Measurements from ENCODE around the gene LDAH. TPM values are rescaled to one million over a fixed set of nuclear protein-coding genes. Genes with fewer than 3 reads are reported as not detected.

LDAH gene
- total and polyA plus RNA-seq, 2 experiments from 2014 or later, result 12.1 to 37.5 TPM

DNA sequence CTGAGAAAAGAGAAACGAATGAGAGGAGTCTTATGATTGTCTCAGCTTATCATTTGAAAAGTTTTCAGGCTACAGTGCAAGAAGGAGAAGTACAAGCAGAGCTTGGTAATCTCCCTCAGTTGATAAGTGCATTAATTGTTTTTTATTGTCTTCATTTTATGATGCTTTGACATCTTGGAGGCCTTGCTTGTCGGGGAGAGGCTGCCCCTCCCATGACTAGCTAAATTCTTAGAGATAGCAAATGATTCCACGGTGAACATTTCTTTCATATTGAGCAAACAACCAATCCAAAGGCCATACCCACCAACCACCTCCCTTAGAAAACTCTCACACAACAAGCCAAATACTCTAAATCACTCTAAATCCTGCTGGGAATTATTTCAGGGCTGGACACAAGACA lies 116.1 kb downstream of the LDAH start (continued):
- TF ChIP-seq, protein P1, sequence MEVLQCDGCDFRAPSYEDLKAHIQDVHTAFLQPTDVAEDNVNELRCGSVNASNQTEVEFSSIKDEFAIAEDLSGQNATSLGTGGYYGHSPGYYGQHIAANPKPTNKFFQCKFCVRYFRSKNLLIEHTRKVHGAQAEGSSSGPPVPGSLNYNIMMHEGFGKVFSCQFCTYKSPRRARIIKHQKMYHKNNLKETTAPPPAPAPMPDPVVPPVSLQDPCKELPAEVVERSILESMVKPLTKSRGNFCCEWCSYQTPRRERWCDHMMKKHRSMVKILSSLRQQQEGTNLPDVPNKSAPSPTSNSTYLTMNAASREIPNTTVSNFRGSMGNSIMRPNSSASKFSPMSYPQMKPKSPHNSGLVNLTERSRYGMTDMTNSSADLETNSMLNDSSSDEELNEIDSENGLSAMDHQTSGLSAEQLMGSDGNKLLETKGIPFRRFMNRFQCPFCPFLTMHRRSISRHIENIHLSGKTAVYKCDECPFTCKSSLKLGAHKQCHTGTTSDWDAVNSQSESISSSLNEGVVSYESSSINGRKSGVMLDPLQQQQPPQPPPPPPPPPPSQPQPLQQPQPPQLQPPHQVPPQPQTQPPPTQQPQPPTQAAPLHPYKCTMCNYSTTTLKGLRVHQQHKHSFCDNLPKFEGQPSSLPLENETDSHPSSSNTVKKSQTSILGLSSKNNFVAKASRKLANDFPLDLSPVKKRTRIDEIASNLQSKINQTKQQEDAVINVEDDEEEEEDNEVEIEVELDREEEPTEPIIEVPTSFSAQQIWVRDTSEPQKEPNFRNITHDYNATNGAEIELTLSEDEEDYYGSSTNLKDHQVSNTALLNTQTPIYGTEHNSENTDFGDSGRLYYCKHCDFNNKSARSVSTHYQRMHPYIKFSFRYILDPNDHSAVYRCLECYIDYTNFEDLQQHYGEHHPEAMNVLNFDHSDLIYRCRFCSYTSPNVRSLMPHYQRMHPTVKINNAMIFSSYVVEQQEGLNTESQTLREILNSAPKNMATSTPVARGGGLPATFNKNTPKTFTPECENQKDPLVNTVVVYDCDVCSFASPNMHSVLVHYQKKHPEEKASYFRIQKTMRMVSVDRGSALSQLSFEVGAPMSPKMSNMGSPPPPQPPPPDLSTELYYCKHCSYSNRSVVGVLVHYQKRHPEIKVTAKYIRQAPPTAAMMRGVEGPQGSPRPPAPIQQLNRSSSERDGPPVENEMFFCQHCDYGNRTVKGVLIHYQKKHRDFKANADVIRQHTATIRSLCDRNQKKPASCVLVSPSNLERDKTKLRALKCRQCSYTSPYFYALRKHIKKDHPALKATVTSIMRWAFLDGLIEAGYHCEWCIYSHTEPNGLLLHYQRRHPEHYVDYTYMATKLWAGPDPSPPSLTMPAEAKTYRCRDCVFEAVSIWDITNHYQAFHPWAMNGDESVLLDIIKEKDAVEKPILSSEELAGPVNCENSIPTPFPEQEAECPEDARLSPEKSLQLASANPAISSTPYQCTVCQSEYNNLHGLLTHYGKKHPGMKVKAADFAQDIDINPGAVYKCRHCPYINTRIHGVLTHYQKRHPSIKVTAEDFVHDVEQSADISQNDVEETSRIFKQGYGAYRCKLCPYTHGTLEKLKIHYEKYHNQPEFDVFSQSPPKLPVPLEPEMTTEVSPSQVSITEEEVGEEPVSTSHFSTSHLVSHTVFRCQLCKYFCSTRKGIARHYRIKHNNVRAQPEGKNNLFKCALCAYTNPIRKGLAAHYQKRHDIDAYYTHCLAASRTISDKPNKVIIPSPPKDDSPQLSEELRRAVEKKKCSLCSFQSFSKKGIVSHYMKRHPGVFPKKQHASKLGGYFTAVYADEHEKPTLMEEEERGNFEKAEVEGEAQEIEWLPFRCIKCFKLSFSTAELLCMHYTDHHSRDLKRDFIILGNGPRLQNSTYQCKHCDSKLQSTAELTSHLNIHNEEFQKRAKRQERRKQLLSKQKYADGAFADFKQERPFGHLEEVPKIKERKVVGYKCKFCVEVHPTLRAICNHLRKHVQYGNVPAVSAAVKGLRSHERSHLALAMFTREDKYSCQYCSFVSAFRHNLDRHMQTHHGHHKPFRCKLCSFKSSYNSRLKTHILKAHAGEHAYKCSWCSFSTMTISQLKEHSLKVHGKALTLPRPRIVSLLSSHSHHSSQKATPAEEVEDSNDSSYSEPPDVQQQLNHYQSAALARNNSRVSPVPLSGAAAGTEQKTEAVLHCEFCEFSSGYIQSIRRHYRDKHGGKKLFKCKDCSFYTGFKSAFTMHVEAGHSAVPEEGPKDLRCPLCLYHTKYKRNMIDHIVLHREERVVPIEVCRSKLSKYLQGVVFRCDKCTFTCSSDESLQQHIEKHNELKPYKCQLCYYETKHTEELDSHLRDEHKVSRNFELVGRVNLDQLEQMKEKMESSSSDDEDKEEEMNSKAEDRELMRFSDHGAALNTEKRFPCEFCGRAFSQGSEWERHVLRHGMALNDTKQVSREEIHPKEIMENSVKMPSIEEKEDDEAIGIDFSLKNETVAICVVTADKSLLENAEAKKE (CRISPR knock-in tag; IDR thresholded peaks at IDR 0.05), result no peak
- TF ChIP-seq NANOG (IDR thresholded peaks at IDR 0.05; ENCODE audit: borderline replicate concordance), result no peak
- TF ChIP-seq JUNB (IDR thresholded peaks at IDR 0.05; ENCODE audit: unreplicated experiment), result no peak
- TF ChIP-seq, protein P2, sequence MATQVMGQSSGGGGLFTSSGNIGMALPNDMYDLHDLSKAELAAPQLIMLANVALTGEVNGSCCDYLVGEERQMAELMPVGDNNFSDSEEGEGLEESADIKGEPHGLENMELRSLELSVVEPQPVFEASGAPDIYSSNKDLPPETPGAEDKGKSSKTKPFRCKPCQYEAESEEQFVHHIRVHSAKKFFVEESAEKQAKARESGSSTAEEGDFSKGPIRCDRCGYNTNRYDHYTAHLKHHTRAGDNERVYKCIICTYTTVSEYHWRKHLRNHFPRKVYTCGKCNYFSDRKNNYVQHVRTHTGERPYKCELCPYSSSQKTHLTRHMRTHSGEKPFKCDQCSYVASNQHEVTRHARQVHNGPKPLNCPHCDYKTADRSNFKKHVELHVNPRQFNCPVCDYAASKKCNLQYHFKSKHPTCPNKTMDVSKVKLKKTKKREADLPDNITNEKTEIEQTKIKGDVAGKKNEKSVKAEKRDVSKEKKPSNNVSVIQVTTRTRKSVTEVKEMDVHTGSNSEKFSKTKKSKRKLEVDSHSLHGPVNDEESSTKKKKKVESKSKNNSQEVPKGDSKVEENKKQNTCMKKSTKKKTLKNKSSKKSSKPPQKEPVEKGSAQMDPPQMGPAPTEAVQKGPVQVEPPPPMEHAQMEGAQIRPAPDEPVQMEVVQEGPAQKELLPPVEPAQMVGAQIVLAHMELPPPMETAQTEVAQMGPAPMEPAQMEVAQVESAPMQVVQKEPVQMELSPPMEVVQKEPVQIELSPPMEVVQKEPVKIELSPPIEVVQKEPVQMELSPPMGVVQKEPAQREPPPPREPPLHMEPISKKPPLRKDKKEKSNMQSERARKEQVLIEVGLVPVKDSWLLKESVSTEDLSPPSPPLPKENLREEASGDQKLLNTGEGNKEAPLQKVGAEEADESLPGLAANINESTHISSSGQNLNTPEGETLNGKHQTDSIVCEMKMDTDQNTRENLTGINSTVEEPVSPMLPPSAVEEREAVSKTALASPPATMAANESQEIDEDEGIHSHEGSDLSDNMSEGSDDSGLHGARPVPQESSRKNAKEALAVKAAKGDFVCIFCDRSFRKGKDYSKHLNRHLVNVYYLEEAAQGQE (IDR thresholded peaks at IDR 0.05; ENCODE audit: unreplicated experiment), result no peak
- no peak for TF ChIP-seq POLR2AphosphoS5 (IDR thresholded peaks at IDR 0.05; ENCODE audit: low read depth)
- no peak for TF ChIP-seq ZNF114 (CRISPR knock-in tag; IDR thresholded peaks at IDR 0.05)
- TF ChIP-seq, protein P3, sequence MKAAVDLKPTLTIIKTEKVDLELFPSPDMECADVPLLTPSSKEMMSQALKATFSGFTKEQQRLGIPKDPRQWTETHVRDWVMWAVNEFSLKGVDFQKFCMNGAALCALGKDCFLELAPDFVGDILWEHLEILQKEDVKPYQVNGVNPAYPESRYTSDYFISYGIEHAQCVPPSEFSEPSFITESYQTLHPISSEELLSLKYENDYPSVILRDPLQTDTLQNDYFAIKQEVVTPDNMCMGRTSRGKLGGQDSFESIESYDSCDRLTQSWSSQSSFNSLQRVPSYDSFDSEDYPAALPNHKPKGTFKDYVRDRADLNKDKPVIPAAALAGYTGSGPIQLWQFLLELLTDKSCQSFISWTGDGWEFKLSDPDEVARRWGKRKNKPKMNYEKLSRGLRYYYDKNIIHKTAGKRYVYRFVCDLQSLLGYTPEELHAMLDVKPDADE (IDR thresholded peaks at IDR 0.05), result no peak
- TF ChIP-seq, protein P4, sequence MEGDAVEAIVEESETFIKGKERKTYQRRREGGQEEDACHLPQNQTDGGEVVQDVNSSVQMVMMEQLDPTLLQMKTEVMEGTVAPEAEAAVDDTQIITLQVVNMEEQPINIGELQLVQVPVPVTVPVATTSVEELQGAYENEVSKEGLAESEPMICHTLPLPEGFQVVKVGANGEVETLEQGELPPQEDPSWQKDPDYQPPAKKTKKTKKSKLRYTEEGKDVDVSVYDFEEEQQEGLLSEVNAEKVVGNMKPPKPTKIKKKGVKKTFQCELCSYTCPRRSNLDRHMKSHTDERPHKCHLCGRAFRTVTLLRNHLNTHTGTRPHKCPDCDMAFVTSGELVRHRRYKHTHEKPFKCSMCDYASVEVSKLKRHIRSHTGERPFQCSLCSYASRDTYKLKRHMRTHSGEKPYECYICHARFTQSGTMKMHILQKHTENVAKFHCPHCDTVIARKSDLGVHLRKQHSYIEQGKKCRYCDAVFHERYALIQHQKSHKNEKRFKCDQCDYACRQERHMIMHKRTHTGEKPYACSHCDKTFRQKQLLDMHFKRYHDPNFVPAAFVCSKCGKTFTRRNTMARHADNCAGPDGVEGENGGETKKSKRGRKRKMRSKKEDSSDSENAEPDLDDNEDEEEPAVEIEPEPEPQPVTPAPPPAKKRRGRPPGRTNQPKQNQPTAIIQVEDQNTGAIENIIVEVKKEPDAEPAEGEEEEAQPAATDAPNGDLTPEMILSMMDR (conservative IDR thresholded peaks at IDR 0.05; ENCODE audit: low read depth in 2 of 2), result no peak
- no peak for TF ChIP-seq CREB1 (CRISPR knock-in tag; IDR thresholded peaks at IDR 0.05; ENCODE audit: low read depth)
- TF ChIP-seq STAT1 (IDR thresholded peaks at IDR 0.05; ENCODE audit: unreplicated experiment), result no peak
- no peak for TF ChIP-seq ZNF331 (CRISPR knock-in tag; IDR thresholded peaks at IDR 0.05; ENCODE audit: low read depth)
- TF ChIP-seq EZH2phosphoT487 (IDR thresholded peaks at IDR 0.05; ENCODE audit: unreplicated experiment), result no peak

Measured in GM23338 (cell line).